Activated T-helper 2 cell treated with anti-CD3 and anti-CD28 coated beads, Interferon-gamma antibody, Interleukin-2, Interleukin-4, amounts not matched to agents 10 μg/mL and 5 μg/mL and 100 μg/mL, durations not matched to agents 14 hours and 24 hours and 36 hours (primary cell): ENCODE results near the gene NBAS. TPM values are rescaled to one million over a fixed set of nuclear protein-coding genes. Genes with fewer than 3 reads are reported as not detected.

Experiments used
- DNase-seq: peaks from one replicate; pipeline ENCODE4 v3.0.0; 2021; ENCODE audit warnings: low spot score
- H3K27ac Mint-ChIP-seq: one replicate; pipeline ENCODE4 v1.8.0; 2021; ENCODE audit warnings: mixed read lengths
- H3K27me3 Mint-ChIP-seq: one replicate; pipeline ENCODE4 v1.8.0; 2021; ENCODE audit warnings: low read depth, mixed read lengths
- H3K36me3 Mint-ChIP-seq: one replicate; pipeline ENCODE4 v1.8.0; 2021; ENCODE audit warnings: low read depth, mixed read lengths
- H3K4me1 Mint-ChIP-seq: one replicate; pipeline ENCODE4 v1.8.0; 2021; ENCODE audit warnings: low read depth, mixed read lengths
- H3K4me3 Mint-ChIP-seq: one replicate; pipeline ENCODE4 v1.8.0; 2021; ENCODE audit warnings: low read depth, mild to moderate bottlenecking, moderate library complexity, mixed read lengths
- H3K9me3 Mint-ChIP-seq: one replicate; pipeline ENCODE4 v1.8.0; 2021; ENCODE audit warnings: mixed read lengths
- intact Hi-C: fragments of 100-400 bp; cut with micrococcal nuclease; formaldehyde crosslinking; loops from one replicate; pipeline ENCODE4 v1.15.1; 2023
- total RNA-seq: library from RNA; stranded (reverse); gene quantifications from 2 replicates; pipeline ENCODE4 v1.2.3, GENCODE V29; 2022

Gene NBAS
- total RNA-seq, 1 donor from 2014 or later, result 38.7 TPM

DNA sequence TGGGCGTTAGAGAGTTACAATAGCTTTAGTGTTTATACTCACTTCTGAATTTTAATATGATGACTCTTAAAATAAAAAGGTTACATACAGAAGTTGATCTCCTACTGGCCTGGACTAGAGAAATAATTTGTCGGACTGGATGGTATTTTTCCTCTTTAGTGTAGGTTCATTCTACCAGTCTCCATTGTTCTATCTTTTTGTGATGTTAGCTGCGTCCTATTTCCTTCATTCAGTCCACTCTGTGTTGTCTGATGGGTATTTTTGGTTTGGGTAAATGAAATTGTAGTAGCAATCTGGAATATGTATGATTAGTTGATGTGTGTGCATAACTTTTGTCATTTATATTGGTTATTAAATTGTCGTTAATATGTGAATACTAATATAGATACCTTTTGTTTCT is 35.8 kb upstream of the NBAS start:
- intact Hi-C loops, result no loop called here

DNA sequence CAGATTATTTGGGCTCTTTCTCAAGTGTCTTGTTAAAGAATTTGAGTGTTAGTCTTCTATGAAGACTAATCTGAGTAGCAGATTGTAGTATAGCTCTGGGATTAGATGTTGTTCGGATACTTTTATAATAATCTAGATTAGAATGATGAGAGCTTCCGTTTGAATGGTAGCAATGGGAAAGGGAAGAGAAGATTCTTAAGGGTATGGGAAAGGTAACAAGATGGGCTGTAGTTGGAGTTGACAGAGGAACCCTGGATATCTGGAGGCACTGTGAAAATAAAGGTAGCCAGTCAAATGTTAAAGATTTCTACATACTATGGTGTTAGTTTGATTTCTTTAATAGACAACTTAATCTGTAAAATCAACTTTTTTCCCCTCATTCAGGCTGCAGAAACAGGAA is 35.2 kb upstream of the NBAS start:
- H3K4me1 Mint-ChIP-seq, result peaks cover 20% of the 10 kb centered on the region
- no peak for DNase-seq

More for the DNA sequence above, 35.8 kb upstream of the NBAS start:
- peaks cover 18% of the 10 kb centered on the region for H3K4me1 Mint-ChIP-seq
- no peak overlapping the region for H3K4me3 Mint-ChIP-seq
- H3K27me3 Mint-ChIP-seq, result no peaks in the 10 kb centered on the region
- no peak for DNase-seq
- peaks cover 69% of the 10 kb centered on the region for H3K36me3 Mint-ChIP-seq
- no peak overlapping the region for H3K27ac Mint-ChIP-seq
- no peaks in the 10 kb centered on the region for H3K9me3 Mint-ChIP-seq

DNA sequence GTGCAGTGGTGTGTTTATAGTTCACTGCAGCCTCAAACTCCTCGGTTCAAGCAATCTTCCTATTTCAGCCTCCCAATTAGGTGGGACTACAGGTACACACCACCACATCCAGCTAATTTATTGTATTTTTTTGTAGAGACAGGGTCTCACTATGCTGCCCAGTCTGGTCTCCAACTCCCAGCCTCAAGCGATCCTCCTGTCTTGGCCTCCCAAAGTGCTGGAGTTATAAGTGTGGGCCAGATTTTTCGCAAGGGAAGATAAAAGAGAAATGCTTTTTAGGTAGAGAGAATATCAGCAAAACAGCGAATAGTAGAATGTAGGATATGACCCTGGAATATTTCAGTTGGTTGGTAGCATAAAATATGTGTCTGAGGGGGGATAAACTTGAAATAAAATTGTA is 34.8 kb upstream of the NBAS start:
- intact Hi-C loops, result no loop called here
- peaks cover 58% of the 10 kb centered on the region for H3K36me3 Mint-ChIP-seq
- H3K27ac Mint-ChIP-seq, result no peak overlapping the region
- H3K9me3 Mint-ChIP-seq, result no peaks in the 10 kb centered on the region
- no peak overlapping the region for H3K4me3 Mint-ChIP-seq
- peaks cover 24% of the 10 kb centered on the region for H3K4me1 Mint-ChIP-seq
- no peak for DNase-seq
- no peaks in the 10 kb centered on the region for H3K27me3 Mint-ChIP-seq

More for the DNA sequence above, 35.2 kb upstream of the NBAS start:
- H3K27me3 Mint-ChIP-seq, result no peaks in the 10 kb centered on the region
- H3K9me3 Mint-ChIP-seq, result no peaks in the 10 kb centered on the region
- peaks cover 63% of the 10 kb centered on the region for H3K36me3 Mint-ChIP-seq
- no peak overlapping the region for H3K4me3 Mint-ChIP-seq
- H3K27ac Mint-ChIP-seq, result no peak overlapping the region
- intact Hi-C loops, result no loop called here

DNA sequence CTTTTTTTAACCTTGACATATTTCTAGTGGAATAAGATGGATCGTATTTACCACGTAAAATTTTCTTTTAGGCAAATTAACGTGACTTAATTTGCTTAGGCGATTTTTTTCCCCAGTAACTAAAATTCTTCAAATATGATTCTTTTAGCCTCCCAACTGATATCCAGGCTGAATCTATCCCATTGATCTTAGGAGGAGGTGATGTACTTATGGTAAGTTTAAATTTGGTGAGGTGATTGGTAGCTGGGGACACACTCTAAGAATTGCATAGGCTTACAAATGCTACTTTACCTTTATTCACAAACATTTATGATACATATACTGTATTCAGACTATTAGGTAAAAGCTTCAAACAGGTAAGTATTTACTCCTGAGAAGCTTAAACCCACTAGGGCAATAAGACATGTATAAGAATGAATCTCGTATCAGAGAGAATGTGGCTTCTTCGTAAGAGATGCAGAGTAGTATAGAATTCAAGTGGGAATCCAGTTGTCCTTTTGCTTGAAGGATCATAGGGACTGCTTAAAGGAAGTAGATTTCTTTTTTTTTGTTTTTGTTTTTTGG is 34.3 kb upstream of the NBAS start:
- no peak for DNase-seq
- no peak overlapping the region for H3K27ac Mint-ChIP-seq
- intact Hi-C loops, result no loop called here
- peaks cover 25% of the 10 kb centered on the region for H3K4me1 Mint-ChIP-seq
- H3K4me3 Mint-ChIP-seq, result no peak overlapping the region
- H3K9me3 Mint-ChIP-seq, result no peaks in the 10 kb centered on the region
- peaks cover 55% of the 10 kb centered on the region for H3K36me3 Mint-ChIP-seq
- no peaks in the 10 kb centered on the region for H3K27me3 Mint-ChIP-seq

DNA sequence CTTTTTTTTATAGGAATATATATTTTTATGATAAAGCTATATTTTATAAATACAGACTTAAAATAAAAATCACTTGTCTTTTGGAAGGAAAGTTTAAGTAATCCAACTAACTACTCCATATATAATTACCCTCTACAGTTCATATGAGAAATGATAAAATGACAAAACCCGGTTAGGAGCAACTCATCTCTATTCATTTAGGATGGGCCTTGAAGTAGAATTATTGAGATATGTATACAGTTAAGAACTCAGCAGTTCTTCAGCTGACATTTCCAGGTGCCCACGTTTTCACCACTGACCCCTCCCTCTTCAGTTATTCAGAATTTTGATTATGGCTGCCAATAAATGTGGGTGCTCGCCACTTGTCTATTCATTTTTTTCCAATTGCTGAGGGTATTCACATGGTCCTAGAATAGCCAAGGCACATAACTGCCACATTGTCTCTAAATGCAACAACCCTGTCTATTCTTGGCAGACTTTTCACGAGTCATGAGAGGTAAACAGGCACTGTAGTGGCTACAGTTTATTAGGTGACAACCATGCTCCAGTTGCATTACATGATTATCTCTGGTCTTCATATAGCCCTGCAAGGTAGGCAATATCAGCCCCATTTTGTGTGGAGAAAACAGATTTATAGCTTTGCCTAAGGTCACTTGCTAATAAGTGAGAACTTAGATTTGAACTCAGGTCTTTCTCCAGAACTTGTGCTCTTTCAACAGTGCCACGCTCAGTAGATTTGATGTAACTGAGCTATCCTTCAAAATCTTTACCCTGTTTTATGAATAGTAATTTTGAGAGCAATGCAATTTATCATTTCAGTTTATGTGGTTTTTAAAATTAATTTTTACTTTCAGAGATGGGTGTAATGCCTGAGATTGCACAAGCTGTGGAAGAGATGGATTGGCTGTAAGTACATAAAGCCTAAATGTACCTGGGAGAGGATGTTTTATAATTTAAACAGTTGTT is 33.4 kb upstream of the NBAS start:
- intact Hi-C loops, result no loop called here
- no peak overlapping the region for H3K27ac Mint-ChIP-seq
- peaks cover 25% of the 10 kb centered on the region for H3K4me1 Mint-ChIP-seq

DNA sequence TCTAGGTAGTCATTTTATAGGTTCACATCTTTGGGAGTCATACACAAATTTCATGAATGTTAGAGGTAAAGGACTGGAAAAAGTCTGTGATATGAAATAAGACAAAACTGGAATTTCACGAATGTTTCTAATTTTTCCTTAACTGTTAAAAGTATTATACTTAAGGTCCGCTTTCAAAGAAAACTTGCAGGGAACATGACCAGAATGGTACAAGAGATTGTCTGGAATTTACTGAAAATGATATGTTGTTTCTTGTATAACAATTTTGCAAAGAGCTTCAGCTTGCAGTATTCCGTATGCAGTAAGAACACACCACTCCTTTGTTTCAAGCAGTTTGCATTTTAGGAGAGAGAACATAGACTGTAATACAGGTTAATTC is 32.2 kb upstream of the NBAS start:
- Mint-ChIP-seq H3K4me1 (peaks cover 22% of the 10 kb centered on the region), H3K27me3 (no peaks in the 10 kb centered on the region), H3K27ac (no peak overlapping the region), H3K36me3 (peaks cover 40% of the 10 kb centered on the region), H3K9me3 (no peaks in the 10 kb centered on the region), H3K4me3 (peak overlapping the region; percentile 90)
- intact Hi-C loops, result loop anchor here (2.0 kb wide), 1 partner anchor 417 kb away; no protein-coding TSS in a partner anchor
- no peak for DNase-seq

More for the DNA sequence above, 33.4 kb upstream of the NBAS start:
- Mint-ChIP-seq H3K4me3 (no peak overlapping the region), H3K9me3 (no peaks in the 10 kb centered on the region), H3K27me3 (no peaks in the 10 kb centered on the region), H3K36me3 (peaks cover 50% of the 10 kb centered on the region)
- no peak for DNase-seq

DNA sequence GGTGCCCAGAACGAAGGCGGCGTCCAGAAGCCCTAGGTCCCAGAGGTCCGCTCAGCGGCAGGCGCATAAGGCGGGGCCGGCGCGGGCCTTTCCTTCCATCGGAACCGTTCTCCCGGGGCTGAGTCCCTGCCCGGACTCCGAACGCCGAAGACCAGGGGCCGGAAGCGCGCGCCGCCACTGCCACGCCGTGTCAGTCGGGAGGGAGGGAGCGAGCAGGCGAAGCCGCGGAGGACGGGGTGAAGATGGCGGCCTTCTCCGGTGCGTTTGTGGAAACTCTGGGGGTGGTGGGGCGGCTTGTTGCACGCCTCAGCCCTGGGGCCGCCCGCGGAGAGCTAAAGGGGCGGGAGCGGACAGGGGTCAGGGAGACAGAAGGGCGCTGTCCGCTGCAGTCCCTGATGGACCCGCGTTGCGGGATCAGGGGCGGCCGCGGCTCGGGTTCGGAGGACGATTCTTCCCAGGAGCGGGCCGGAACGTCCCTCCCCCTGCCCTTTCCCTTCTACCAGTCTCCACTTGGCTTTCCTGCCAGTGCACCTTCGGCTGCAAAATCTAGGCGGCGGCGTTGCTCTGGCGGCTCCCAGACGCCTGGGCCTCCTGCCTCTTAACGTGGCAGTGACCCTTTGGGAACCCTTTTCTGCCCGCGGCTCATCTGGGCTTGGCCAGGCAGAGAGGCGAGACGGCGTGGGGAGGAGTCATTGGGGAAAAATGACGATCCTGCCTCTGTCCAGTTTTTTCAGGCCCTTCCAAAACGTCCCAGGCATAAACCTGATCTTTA is 30.7 kb upstream of the NBAS start, which contains the start of gene DDX1:
TSS of gene DDX1 (plus strand) at position 177 of the 772 bp plus-strand sequence. CDS start at position 243, 66 bp downstream.
- Mint-ChIP-seq H3K36me3 (peaks cover 30% of the 10 kb centered on the region), H3K27me3 (no peaks in the 10 kb centered on the region), H3K4me3 (peak within 1 kb of the TSS; percentile 90), H3K4me1 (peaks cover 21% of the 10 kb centered on the region), H3K27ac (peak within 1 kb of the TSS; percentile 94), H3K9me3 (no peaks in the 10 kb centered on the region)
- DNase-seq, result peak; percentile 82
- intact Hi-C loops, result loop anchor here (1.0 to 2.0 kb wide), 2 partner anchors 31 to 415 kb away; partner anchors contain the start of gene NBAS

DNA sequence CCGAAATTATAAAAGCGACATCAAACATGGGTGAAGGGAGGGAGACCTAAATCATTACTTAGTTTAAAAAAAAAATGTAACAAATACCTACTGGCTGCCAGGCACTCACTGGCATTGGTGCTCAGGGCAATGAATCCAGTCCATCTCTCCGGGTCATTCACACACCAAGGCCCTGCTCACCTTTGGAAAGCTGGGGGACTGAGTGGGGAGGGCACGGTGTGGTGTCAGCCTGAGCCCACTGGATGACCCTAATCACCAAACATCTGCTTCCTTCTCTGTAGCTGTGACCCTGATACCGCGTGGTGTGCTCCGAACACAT is 30.2 kb upstream of the NBAS start:
- H3K4me1 Mint-ChIP-seq, result peaks cover 21% of the 10 kb centered on the region

DNA sequence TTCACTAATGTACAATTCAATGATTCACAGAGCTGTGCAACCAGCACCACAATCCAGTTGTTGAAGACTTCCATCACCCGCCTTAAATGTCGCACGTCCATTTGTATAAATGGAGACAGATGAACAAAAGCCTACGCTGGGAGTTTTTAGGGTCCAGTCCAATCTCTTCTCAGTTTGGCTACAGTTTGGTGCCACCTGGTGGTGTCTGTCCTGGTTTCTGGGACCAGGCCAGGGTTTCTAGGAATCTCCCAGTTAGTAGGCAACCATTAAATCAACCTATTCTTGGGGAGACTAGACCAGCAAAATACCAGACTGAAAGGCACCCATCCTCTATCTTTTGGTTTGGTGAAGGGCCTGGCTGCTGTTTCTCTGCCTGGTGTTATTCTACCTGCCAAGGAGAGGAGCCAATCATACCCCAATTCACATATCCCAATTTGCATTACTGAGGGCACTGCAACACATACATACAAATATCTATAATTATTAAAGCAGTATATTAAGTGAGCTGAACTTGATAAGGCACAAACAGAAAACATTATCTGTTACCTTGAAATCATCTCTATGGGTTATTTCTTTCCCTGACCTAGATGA is 27.3 kb upstream of the NBAS start:
- no peak for DNase-seq
- intact Hi-C loops, result no loop called here
- Mint-ChIP-seq H3K27me3 (no peaks in the 10 kb centered on the region), H3K4me3 (no peak overlapping the region), H3K36me3 (peaks cover 2% of the 10 kb centered on the region), H3K4me1 (peaks cover 12% of the 10 kb centered on the region), H3K27ac (no peak overlapping the region), H3K9me3 (no peaks in the 10 kb centered on the region)

More for the DNA sequence above, 30.2 kb upstream of the NBAS start:
- intact Hi-C loops, result loop anchor here (1.0 kb wide), 1 partner anchor 30 kb away; the partner anchor contains the start of gene NBAS
- Mint-ChIP-seq H3K4me3 (peak overlapping the region; percentile 90), H3K27me3 (no peaks in the 10 kb centered on the region), H3K36me3 (peaks cover 26% of the 10 kb centered on the region), H3K9me3 (no peaks in the 10 kb centered on the region), H3K27ac (peak overlapping the region; percentile 94)
- no peak for DNase-seq

DNA sequence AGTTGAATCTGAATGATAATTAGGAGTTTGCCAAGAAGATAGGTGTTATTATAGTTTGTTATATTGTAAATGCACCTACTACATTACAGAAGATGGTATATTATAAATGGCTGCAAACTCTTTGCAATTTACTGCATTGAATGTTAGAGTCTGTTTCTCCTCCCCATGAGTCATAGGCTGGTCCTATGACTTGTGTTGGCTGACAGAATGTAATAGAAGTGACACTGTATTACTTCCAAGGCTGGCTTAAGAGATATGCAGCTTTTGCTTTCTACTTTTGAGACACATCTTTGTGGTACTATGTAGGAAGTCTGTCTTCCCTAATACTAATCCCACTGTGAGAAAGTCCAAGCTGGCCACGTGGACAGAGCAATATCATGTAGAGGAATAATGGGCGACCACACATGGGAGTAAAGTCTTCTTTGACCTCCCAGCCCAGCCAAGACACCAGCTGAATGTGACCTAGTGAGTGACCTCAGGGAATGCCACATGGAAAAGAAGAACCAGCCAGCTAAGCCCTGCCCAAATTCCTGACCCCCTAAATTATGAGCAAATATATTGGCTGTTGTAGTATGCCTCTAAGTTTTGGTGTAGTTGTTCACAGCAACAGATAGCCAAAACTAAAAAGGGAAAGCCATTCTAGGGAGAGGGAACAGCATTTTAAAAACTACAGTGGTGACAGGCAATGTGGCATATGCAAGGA is 23.8 kb upstream of the NBAS start:
- H3K27ac Mint-ChIP-seq, result no peak overlapping the region
- intact Hi-C loops, result no loop called here
- no peaks in the 10 kb centered on the region for H3K4me1 Mint-ChIP-seq
- no peaks in the 10 kb centered on the region for H3K36me3 Mint-ChIP-seq
- H3K27me3 Mint-ChIP-seq, result no peaks in the 10 kb centered on the region
- no peaks in the 10 kb centered on the region for H3K9me3 Mint-ChIP-seq
- no peak for DNase-seq
- H3K4me3 Mint-ChIP-seq, result no peak overlapping the region

DNA sequence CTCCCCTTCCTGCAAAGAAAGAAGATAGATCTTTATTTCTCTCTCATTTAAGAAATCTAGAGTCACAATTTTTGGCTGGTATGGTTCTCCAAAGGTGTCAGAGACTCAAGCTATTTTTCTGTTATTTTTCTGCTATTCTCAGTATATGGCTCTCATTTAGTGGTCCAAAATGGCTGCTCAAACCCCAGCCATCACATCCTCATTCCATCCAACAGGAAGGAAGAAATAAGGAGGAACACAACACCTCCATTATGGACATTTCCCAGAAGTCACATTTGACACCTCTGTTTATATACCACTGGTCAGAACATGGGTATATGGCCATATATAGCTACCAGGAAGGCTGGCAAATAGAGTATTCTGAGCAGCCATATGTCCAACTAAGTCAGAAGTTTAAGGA is 23.2 kb upstream of the NBAS start:
- Mint-ChIP-seq H3K36me3 (no peaks in the 10 kb centered on the region), H3K9me3 (no peaks in the 10 kb centered on the region), H3K4me3 (no peak overlapping the region), H3K27me3 (no peaks in the 10 kb centered on the region), H3K27ac (no peak overlapping the region), H3K4me1 (no peaks in the 10 kb centered on the region)
- DNase-seq, result no peak
- intact Hi-C loops, result no loop called here

DNA sequence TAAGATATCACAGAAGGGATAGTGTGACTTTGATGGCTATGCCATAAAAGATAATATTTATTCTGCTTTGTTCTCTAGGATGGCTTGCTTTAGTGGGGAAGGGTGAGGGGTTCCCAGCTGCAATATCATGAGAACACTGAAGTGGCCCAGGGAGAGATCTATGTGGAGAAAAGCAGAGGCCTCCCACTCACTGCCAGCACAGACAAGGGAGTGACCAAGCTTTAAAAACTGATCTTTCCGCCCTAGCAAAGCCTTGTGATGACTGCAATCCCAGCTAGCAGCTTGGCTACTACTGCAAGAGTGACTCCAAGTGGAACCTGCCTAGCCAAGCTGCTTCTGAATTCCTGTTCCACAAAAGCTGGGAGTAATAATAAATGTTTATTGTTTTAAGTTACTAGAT is 22.7 kb upstream of the NBAS start:
- Mint-ChIP-seq H3K9me3 (no peaks in the 10 kb centered on the region), H3K4me3 (no peak overlapping the region), H3K36me3 (no peaks in the 10 kb centered on the region), H3K27me3 (no peaks in the 10 kb centered on the region), H3K27ac (no peak overlapping the region), H3K4me1 (no peaks in the 10 kb centered on the region)
- DNase-seq, result no peak
- intact Hi-C loops, result no loop called here
